ENCODE results near the gene KLRD1. TPM values are rescaled to one million over a fixed set of nuclear protein-coding genes. Genes with fewer than 3 reads are reported as not detected.
A peak's percentile ranks its signal among the peaks of the same experiment; 100 is the strongest.
"Not testable (repeated sequence)": the region's sequence is repeated elsewhere in the genome, so short reads cannot be mapped to it uniquely, and the experiment has no call there.

The KLRD1 gene
- total RNA-seq, 1 donor from 2014 or later: 0.53 TPM

- ATAC-seq; DNase-seq (ENCODE audit: low spot score): not testable (repeated sequence)
These were observed 28.5 kb downstream of the KLRD1 start for GRCh38 chr12:10336196-10336595.

GRCh38 chr12:10338470-10338869 lies 30.8 kb downstream of the KLRD1 start:
- ATAC-seq; DNase-seq (ENCODE audit: low spot score): not testable (repeated sequence)

GRCh38 chr12:10339053-10339840 lies 31.6 kb downstream of the KLRD1 start:
- no peak for DNase-seq (ENCODE audit: low spot score)
- no peak for ATAC-seq

- ATAC-seq; DNase-seq (ENCODE audit: low spot score): not testable (repeated sequence)
These were observed 33.3 kb downstream of the KLRD1 start for GRCh38 chr12:10340946-10341345.

GRCh38 chr12:10341892-10342509 lies 34.3 kb downstream of the KLRD1 start:
- ATAC-seq (no peak), DNase-seq (ENCODE audit: low spot score) (no peak)

- not testable (repeated sequence) for ATAC-seq
These were observed 43.8 kb downstream of the KLRD1 start for GRCh38 chr12:10351457-10351856.

GRCh38 chr12:10354071-10354470 lies 46.4 kb downstream of the KLRD1 start:
- ATAC-seq (no peak), DNase-seq (ENCODE audit: low spot score) (no peak)

More at GRCh38 chr12:10351457-10351856, 43.8 kb downstream of the KLRD1 start:
- DNase-seq (ENCODE audit: low spot score): not testable (repeated sequence)

GRCh38 chr12:10354502-10354901 lies 46.8 kb downstream of the KLRD1 start:
- DNase-seq (ENCODE audit: low spot score) (no peak), ATAC-seq (no peak)

GRCh38 chr12:10358131-10358530 lies 50.5 kb downstream of the KLRD1 start:
- no peak for DNase-seq (ENCODE audit: low spot score)
- no peak for ATAC-seq

GRCh38 chr12:10358969-10359368 lies 51.3 kb downstream of the KLRD1 start:
- ATAC-seq (no peak), DNase-seq (ENCODE audit: low spot score) (no peak)

GRCh38 chr12:10361084-10361483 lies 53.4 kb downstream of the KLRD1 start:
- DNase-seq (ENCODE audit: low spot score): no peak

GRCh38 chr12:10361622-10362021 lies 54.0 kb downstream of the KLRD1 start:
- no peak for ATAC-seq
- no peak for DNase-seq (ENCODE audit: low spot score)

More at GRCh38 chr12:10361084-10361483, 53.4 kb downstream of the KLRD1 start:
- no peak for ATAC-seq

- no peak for DNase-seq (ENCODE audit: low spot score)
- ATAC-seq: no peak
These were observed 54.7 kb downstream of the KLRD1 start for GRCh38 chr12:10362325-10362724.

- ATAC-seq: no peak
- no peak for DNase-seq (ENCODE audit: low spot score)
These were observed 55.4 kb downstream of the KLRD1 start for GRCh38 chr12:10362828-10363657.

GRCh38 chr12:10363658-10363913 lies 55.9 kb downstream of the KLRD1 start:
- ATAC-seq: no peak
- no peak for DNase-seq (ENCODE audit: low spot score)

- ATAC-seq (peak; percentile 81), DNase-seq (ENCODE audit: low spot score) (peak; percentile 62)
These were observed 56.5 kb downstream of the KLRD1 start for GRCh38 chr12:10363914-10364814.

- peak; percentile 83 for ATAC-seq
- DNase-seq (ENCODE audit: low spot score): peak; percentile 75
These were observed 57.3 kb downstream of the KLRD1 start for GRCh38 chr12:10364815-10365622.

- ATAC-seq (peak; percentile 4), DNase-seq (ENCODE audit: low spot score) (no peak)
These were observed 58.2 kb downstream of the KLRD1 start for GRCh38 chr12:10365696-10366405.

GRCh38 chr12:10366875-10367274 lies 59.2 kb downstream of the KLRD1 start:
- ATAC-seq (no peak), DNase-seq (ENCODE audit: low spot score) (no peak)

Data from left lobe of liver (tissue), 2 donors.